ENCODE measurements around the gene GPX6. TPM values are rescaled to one million over a fixed set of nuclear protein-coding genes. Genes with fewer than 3 reads are reported as not detected.
A peak's percentile ranks its signal among the peaks of the same experiment; 100 is the strongest.

Gene GPX6
- total and polyA plus RNA-seq, 3 experiments from 2014 or later, result not detected

GRCh38 chr6:28497306-28497705 lies 18.3 kb downstream of the GPX6 start:
- H3K27me3 Mint-ChIP-seq, result peaks cover 6 to 44% of the 10 kb centered on the region in 2 donors
- H3K36me3 ChIP-seq (ENCODE audit: insufficient read depth, low read length), result no peaks in the 10 kb centered on the region
- no peaks in the 10 kb centered on the region for H3K4me1 Mint-ChIP-seq
- no peaks in the 10 kb centered on the region for H3K4me1 ChIP-seq (ENCODE audit: insufficient read depth, low read length)
- POLR2A ChIA-PET, result no interaction called here
- H3K27ac Mint-ChIP-seq, result no peak overlapping the region
- no peaks in the 10 kb centered on the region for H3K9me3 Mint-ChIP-seq
- DNase-seq, result no peak
- H3K4me3 Mint-ChIP-seq, result no peak overlapping the region
- CTCF ChIA-PET, result no interaction called here
- H3K27me3 ChIP-seq (ENCODE audit: insufficient read depth, low read length, poor library complexity, severe bottlenecking), result no peaks in the 10 kb centered on the region
- no peaks in the 10 kb centered on the region for H3K9me3 ChIP-seq (ENCODE audit: low read length)
- H3K4me3 ChIP-seq (ENCODE audit: low read length), result no peak overlapping the region
- H3K27ac ChIP-seq (ENCODE audit: low read depth, low read length), result no peak overlapping the region
- H3K36me3 Mint-ChIP-seq, result no peaks in the 10 kb centered on the region

GRCh38 chr6:28496099-28496779 lies 19.4 kb downstream of the GPX6 start:
- H3K4me1 Mint-ChIP-seq, result peaks cover 0 to 2% (median 0%) of the 10 kb centered on the region in 3 donors
- H3K9me3 Mint-ChIP-seq, result no peaks in the 10 kb centered on the region
- CTCF ChIA-PET, result no interaction called here
- Histone ChIP-seq H3K4me3 (ENCODE audit: low read length) (no peak overlapping the region), H3K36me3 (ENCODE audit: insufficient read depth, low read length) (no peaks in the 10 kb centered on the region), H3K27me3 (ENCODE audit: insufficient read depth, low read length, poor library complexity, severe bottlenecking) (no peaks in the 10 kb centered on the region), H3K4me1 (ENCODE audit: insufficient read depth, low read length) (no peaks in the 10 kb centered on the region), H3K27ac (ENCODE audit: low read depth, low read length) (no peak overlapping the region), H3K9me3 (ENCODE audit: low read length) (no peaks in the 10 kb centered on the region)
- peaks cover 12 to 53% of the 10 kb centered on the region in 2 donors for H3K27me3 Mint-ChIP-seq
- H3K4me3 Mint-ChIP-seq, result no peak overlapping the region
- POLR2A ChIA-PET, result no interaction called here
- H3K27ac Mint-ChIP-seq, result no peak overlapping the region
- H3K36me3 Mint-ChIP-seq, result no peaks in the 10 kb centered on the region
- DNase-seq, result no peak

GRCh38 chr6:28491984-28492317 lies 23.6 kb downstream of the GPX6 start:
- Histone ChIP-seq H3K27me3 (ENCODE audit: insufficient read depth, low read length, poor library complexity, severe bottlenecking) (peaks cover 15% of the 10 kb centered on the region), H3K9me3 (ENCODE audit: low read length) (no peaks in the 10 kb centered on the region), H3K36me3 (ENCODE audit: insufficient read depth, low read length) (no peaks in the 10 kb centered on the region), H3K4me3 (ENCODE audit: low read length) (no peak overlapping the region), H3K27ac (ENCODE audit: low read depth, low read length) (peak overlapping the region; percentile 33), H3K4me1 (ENCODE audit: insufficient read depth, low read length) (peaks cover 10% of the 10 kb centered on the region)
- peaks cover 14 to 15% (median 15%) of the 10 kb centered on the region in 3 donors for H3K4me1 Mint-ChIP-seq
- CTCF ChIA-PET, result no interaction called here
- H3K27me3 Mint-ChIP-seq, result peaks cover 37 to 75% of the 10 kb centered on the region in 2 donors
- POLR2A ChIA-PET, result no interaction called here
- no peak for DNase-seq
- no peaks in the 10 kb centered on the region for H3K36me3 Mint-ChIP-seq
- peaks cover 0 to 2% (median 0%) of the 10 kb centered on the region in 5 donors for H3K9me3 Mint-ChIP-seq
- H3K27ac Mint-ChIP-seq, result peak overlapping the region in 1 of 8 donors; percentile 41
- peak overlapping the region in 1 of 7 donors; percentile 3 for H3K4me3 Mint-ChIP-seq

GRCh38 chr6:28490205-28490890 lies 25.2 kb downstream of the GPX6 start:
- DNase-seq, result no peak
- peak overlapping the region; percentile 38 for H3K4me3 ChIP-seq (ENCODE audit: low read length)
- CTCF ChIA-PET, result no interaction called here
- H3K4me3 Mint-ChIP-seq, result peak overlapping the region in 6 of 7 donors; percentile 23 to 76 (median 46)
- H3K27ac ChIP-seq (ENCODE audit: low read depth, low read length), result peak overlapping the region; percentile 75
- no peaks in the 10 kb centered on the region for H3K9me3 ChIP-seq (ENCODE audit: low read length)
- H3K4me1 ChIP-seq (ENCODE audit: insufficient read depth, low read length), result peaks cover 10% of the 10 kb centered on the region
- H3K27ac Mint-ChIP-seq, result no peak overlapping the region
- H3K27me3 Mint-ChIP-seq, result peaks cover 38 to 82% of the 10 kb centered on the region in 2 donors
- H3K9me3 Mint-ChIP-seq, result peaks cover 2 to 5% (median 5%) of the 10 kb centered on the region in 5 donors
- H3K36me3 Mint-ChIP-seq, result peaks cover 0 to 2% (median 0%) of the 10 kb centered on the region in 3 donors
- POLR2A ChIA-PET, result no interaction called here
- peaks cover 15% of the 10 kb centered on the region for H3K27me3 ChIP-seq (ENCODE audit: insufficient read depth, low read length, poor library complexity, severe bottlenecking)
- H3K36me3 ChIP-seq (ENCODE audit: insufficient read depth, low read length), result no peaks in the 10 kb centered on the region
- peaks cover 14 to 15% (median 15%) of the 10 kb centered on the region in 3 donors for H3K4me1 Mint-ChIP-seq

- H3K4me1 ChIP-seq (ENCODE audit: insufficient read depth, low read length), result peaks cover 10% of the 10 kb centered on the region
- no peaks in the 10 kb centered on the region for H3K36me3 ChIP-seq (ENCODE audit: insufficient read depth, low read length)
- H3K27me3 Mint-ChIP-seq, result peaks cover 38 to 84% of the 10 kb centered on the region in 2 donors
- H3K4me3 Mint-ChIP-seq, result peak overlapping the region in 6 of 7 donors; percentile 23 to 83 (median 46)
- H3K27me3 ChIP-seq (ENCODE audit: insufficient read depth, low read length, poor library complexity, severe bottlenecking), result peaks cover 15% of the 10 kb centered on the region
- peaks cover 0 to 4% (median 0%) of the 10 kb centered on the region in 3 donors for H3K36me3 Mint-ChIP-seq
- DNase-seq, result peak in 1 of 5 donors; percentile 49
- no peak overlapping the region for H3K27ac Mint-ChIP-seq
- peak overlapping the region; percentile 38 for H3K4me3 ChIP-seq (ENCODE audit: low read length)
- CTCF ChIA-PET, result no interaction called here
- H3K27ac ChIP-seq (ENCODE audit: low read depth, low read length), result peak overlapping the region; percentile 75
- no peaks in the 10 kb centered on the region for H3K9me3 ChIP-seq (ENCODE audit: low read length)
- POLR2A ChIA-PET, result no interaction called here
- H3K9me3 Mint-ChIP-seq, result peaks cover 2 to 5% (median 5%) of the 10 kb centered on the region in 5 donors
- H3K4me1 Mint-ChIP-seq, result peaks cover 14 to 15% (median 15%) of the 10 kb centered on the region in 3 donors
Measured at GRCh38 chr6:28489366-28490204, 26.0 kb downstream of the GPX6 start.

- Histone ChIP-seq H3K27me3 (ENCODE audit: insufficient read depth, low read length, poor library complexity, severe bottlenecking) (peaks cover 15% of the 10 kb centered on the region), H3K4me1 (ENCODE audit: insufficient read depth, low read length) (peaks cover 10% of the 10 kb centered on the region), H3K4me3 (ENCODE audit: low read length) (peak overlapping the region; percentile 12), H3K9me3 (ENCODE audit: low read length) (no peaks in the 10 kb centered on the region), H3K36me3 (ENCODE audit: insufficient read depth, low read length) (no peaks in the 10 kb centered on the region), H3K27ac (ENCODE audit: low read depth, low read length) (peak overlapping the region; percentile 75)
- H3K4me3 Mint-ChIP-seq, result peak overlapping the region in 5 of 7 donors; percentile 20 to 83 (median 37)
- peaks cover 2 to 5% (median 5%) of the 10 kb centered on the region in 5 donors for H3K9me3 Mint-ChIP-seq
- no peak overlapping the region for H3K27ac Mint-ChIP-seq
- ChIA-PET POLR2A (interaction anchor here (0.6 kb wide), 1 partner anchor 1139 kb away, joined by 3 read pairs; no protein-coding TSS in a partner anchor), CTCF (no interaction called here)
- peaks cover 14 to 15% (median 15%) of the 10 kb centered on the region in 3 donors for H3K4me1 Mint-ChIP-seq
- H3K36me3 Mint-ChIP-seq, result peaks cover 0 to 4% (median 0%) of the 10 kb centered on the region in 3 donors
- H3K27me3 Mint-ChIP-seq, result peaks cover 38 to 80% of the 10 kb centered on the region in 2 donors
- DNase-seq, result peak in 1 of 5 donors; percentile 45
Measured at GRCh38 chr6:28488916-28489365, 26.7 kb downstream of the GPX6 start.

- H3K36me3 Mint-ChIP-seq, result peaks cover 0 to 4% (median 0%) of the 10 kb centered on the region in 3 donors
- Histone ChIP-seq H3K36me3 (ENCODE audit: insufficient read depth, low read length) (no peaks in the 10 kb centered on the region), H3K4me1 (ENCODE audit: insufficient read depth, low read length) (peaks cover 10% of the 10 kb centered on the region), H3K9me3 (ENCODE audit: low read length) (no peaks in the 10 kb centered on the region), H3K27ac (ENCODE audit: low read depth, low read length) (no peak overlapping the region), H3K4me3 (ENCODE audit: low read length) (no peak overlapping the region), H3K27me3 (ENCODE audit: insufficient read depth, low read length, poor library complexity, severe bottlenecking) (peaks cover 15% of the 10 kb centered on the region)
- H3K27ac Mint-ChIP-seq, result no peak overlapping the region
- ChIA-PET POLR2A (no interaction called here), CTCF (no interaction called here)
- no peak for DNase-seq
- H3K9me3 Mint-ChIP-seq, result peaks cover 2 to 5% (median 5%) of the 10 kb centered on the region in 5 donors
- H3K4me1 Mint-ChIP-seq, result peaks cover 14 to 15% (median 15%) of the 10 kb centered on the region in 3 donors
- no peak overlapping the region for H3K4me3 Mint-ChIP-seq
- H3K27me3 Mint-ChIP-seq, result peaks cover 40 to 78% of the 10 kb centered on the region in 2 donors
Measured at GRCh38 chr6:28486988-28487742, 28.4 kb downstream of the GPX6 start.
